Measurements from ENCODE around the gene CDH4.

The CDH4 gene

DNA sequence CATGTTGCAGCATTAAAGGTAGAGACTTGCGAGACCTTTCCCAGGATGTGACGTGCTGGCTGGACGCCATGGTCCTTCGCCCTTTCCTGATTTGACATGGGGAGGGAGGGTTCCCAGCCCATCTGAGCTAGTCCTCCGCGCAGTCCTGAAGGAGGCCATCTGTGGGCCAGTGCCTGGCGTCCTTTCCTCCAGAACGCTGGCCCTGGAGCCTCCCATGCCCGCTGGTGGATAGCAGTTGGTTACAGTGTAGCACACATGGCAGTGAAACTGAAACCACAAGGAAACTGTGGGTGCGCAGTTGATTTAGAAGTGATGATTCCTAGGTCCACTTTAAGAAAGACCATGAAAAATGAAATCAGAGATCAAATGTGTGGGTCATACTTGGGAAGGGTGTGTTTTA, 193.7 kb downstream of the CDH4 start:
- Histone ChIP-seq H3K36me3 (no peaks in the 10 kb centered on the region), H3K4me1 (ENCODE audit: control insufficient read depth in 1 of 2, insufficient read depth in 1 of 2, low read depth in 1 of 2, low read length in 1 of 2) (no peaks in the 10 kb centered on the region), H3K27ac (no peak overlapping the region), H3K27me3 (no peaks in the 10 kb centered on the region), H3K9me3 (no peaks in the 10 kb centered on the region), H3K4me3 (ENCODE audit: low read depth in 1 of 2, low read length in 1 of 2) (no peak overlapping the region)
- TF ChIP-seq, protein P1, sequence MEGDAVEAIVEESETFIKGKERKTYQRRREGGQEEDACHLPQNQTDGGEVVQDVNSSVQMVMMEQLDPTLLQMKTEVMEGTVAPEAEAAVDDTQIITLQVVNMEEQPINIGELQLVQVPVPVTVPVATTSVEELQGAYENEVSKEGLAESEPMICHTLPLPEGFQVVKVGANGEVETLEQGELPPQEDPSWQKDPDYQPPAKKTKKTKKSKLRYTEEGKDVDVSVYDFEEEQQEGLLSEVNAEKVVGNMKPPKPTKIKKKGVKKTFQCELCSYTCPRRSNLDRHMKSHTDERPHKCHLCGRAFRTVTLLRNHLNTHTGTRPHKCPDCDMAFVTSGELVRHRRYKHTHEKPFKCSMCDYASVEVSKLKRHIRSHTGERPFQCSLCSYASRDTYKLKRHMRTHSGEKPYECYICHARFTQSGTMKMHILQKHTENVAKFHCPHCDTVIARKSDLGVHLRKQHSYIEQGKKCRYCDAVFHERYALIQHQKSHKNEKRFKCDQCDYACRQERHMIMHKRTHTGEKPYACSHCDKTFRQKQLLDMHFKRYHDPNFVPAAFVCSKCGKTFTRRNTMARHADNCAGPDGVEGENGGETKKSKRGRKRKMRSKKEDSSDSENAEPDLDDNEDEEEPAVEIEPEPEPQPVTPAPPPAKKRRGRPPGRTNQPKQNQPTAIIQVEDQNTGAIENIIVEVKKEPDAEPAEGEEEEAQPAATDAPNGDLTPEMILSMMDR (IDR thresholded peaks at IDR 0.05), result no peak

DNA sequence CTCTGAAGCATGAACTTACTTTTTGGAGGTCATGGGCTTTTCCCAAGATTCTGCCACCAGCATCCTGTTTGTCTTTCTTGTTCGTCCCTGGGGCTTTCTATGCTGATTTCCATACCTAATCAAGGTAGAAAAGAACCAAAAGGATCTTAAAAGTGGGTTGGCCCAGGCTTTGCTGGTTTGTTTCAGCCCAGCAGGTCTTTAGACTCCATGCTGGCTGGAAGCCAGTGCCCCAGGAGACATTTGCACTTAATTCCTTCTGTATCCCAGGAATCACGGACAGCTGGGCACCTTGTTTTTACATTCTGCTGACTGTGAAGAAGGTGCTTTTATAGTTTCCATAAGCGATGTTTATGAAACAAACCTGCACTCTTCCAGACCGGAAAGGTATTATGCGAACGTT, 195.9 kb downstream of the CDH4 start:
- H3K27me3 ChIP-seq, result no peaks in the 10 kb centered on the region
- no peak overlapping the region for H3K4me3 ChIP-seq (ENCODE audit: low read depth in 1 of 2, low read length in 1 of 2)
- no peaks in the 10 kb centered on the region for H3K36me3 ChIP-seq
- H3K27ac ChIP-seq, result no peak overlapping the region
- TF ChIP-seq, protein P1 (IDR thresholded peaks at IDR 0.05), result no peak
- no peaks in the 10 kb centered on the region for H3K9me3 ChIP-seq
- H3K4me1 ChIP-seq (ENCODE audit: control insufficient read depth in 1 of 2, insufficient read depth in 1 of 2, low read depth in 1 of 2, low read length in 1 of 2), result no peaks in the 10 kb centered on the region

DNA sequence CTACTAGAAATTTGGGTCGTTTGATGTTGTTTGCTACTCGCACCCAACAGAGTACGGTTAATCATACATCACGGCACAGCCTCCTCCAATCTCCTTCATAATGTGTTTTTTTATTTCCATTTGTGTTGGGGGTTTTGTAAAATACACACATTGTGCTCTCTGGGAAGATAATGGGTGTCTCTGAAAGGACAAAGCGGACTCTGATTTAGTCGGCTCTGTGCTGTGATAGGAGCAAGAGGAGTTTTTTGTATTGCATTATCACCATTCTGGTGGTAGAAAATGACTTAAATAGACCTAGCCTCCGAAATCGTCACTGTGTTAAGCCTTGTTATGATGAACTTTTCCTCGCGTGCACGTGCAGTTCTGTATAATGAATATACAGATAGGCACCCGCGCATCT, 196.3 kb downstream of the CDH4 start:
- Histone ChIP-seq H3K27ac (no peak overlapping the region), H3K4me3 (ENCODE audit: low read depth in 1 of 2, low read length in 1 of 2) (no peak overlapping the region), H3K27me3 (no peaks in the 10 kb centered on the region), H3K9me3 (no peaks in the 10 kb centered on the region), H3K4me1 (ENCODE audit: control insufficient read depth in 1 of 2, insufficient read depth in 1 of 2, low read depth in 1 of 2, low read length in 1 of 2) (no peaks in the 10 kb centered on the region), H3K36me3 (no peaks in the 10 kb centered on the region)
- TF ChIP-seq, protein P1 (IDR thresholded peaks at IDR 0.05), result no peak

DNA sequence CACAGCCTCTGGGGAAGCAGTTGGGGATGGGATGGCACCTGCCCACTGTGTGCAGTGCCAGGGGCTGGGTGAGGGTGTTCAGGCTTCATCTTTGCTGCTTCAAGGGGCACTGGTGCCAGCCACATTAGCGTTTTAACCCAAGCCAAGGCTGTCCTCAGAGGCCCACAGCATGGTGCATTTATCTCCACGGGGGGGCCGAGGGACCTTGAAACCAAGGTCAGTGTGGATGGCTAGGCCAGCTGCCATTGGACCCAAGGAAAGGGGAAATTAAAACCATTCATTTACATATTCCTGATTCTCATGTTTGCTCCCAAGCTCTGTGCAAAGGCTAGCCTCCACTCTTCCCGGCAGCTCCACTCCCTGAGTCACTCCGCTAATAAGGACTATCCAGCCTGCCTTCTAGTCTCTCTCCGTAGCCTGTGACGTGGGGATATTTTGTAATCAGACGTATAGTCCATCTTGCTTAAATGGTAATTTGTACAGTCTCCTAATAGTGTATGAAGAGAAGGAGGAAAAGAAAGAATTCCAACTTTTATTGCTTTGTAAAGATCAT, 197.1 kb downstream of the CDH4 start:
- H3K9me3 ChIP-seq, result no peaks in the 10 kb centered on the region
- H3K36me3 ChIP-seq, result no peaks in the 10 kb centered on the region
- no peak overlapping the region for H3K4me3 ChIP-seq (ENCODE audit: low read depth in 1 of 2, low read length in 1 of 2)
- H3K27me3 ChIP-seq, result no peaks in the 10 kb centered on the region
- TF ChIP-seq, protein P1 (IDR thresholded peaks at IDR 0.05), result no peak
- no peaks in the 10 kb centered on the region for H3K4me1 ChIP-seq (ENCODE audit: control insufficient read depth in 1 of 2, insufficient read depth in 1 of 2, low read depth in 1 of 2, low read length in 1 of 2)
- no peak overlapping the region for H3K27ac ChIP-seq

DNA sequence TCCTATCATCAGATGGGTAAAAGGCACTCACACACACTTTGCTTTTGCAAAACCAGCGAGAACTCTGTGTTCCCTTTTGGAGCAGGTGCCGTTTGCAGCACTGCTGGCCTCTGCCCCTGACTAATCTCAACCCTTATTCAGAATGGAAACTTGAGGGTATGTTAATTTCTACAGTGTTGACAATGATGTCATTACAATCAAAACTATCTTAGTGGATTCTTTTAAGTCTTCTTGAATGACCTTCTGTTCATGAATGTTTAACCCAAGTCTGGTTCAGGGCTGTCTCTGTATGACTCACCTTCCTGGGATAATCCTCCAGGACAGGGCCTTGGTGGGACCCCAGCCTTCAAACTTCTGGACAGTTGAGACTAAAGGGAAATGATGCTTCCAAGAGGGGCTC, 197.9 kb downstream of the CDH4 start:
- Histone ChIP-seq H3K36me3 (no peaks in the 10 kb centered on the region), H3K4me3 (ENCODE audit: low read depth in 1 of 2, low read length in 1 of 2) (no peak overlapping the region), H3K4me1 (ENCODE audit: control insufficient read depth in 1 of 2, insufficient read depth in 1 of 2, low read depth in 1 of 2, low read length in 1 of 2) (no peaks in the 10 kb centered on the region), H3K27ac (no peak overlapping the region), H3K27me3 (no peaks in the 10 kb centered on the region), H3K9me3 (no peaks in the 10 kb centered on the region)
- TF ChIP-seq, protein P1 (IDR thresholded peaks at IDR 0.05), result no peak

DNA sequence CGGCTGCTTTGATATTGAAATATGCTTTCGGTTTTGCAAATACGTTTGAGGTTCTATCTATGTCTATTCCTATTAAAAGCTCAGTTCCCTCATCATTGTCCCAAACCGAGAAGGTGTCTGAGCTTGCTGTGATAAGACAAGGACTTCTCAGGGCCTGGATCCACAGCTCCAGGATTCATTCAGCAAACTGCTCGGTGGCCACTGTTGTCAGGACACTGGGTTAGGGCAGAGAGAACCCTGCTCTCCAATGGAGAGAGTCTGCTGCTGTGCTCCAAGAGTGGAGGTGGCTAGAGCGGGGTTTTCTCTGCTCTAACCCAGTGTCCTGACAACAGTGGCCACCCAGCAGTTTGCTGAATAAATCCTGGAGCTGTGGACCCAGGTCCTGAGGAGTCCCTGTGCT, 198.5 kb downstream of the CDH4 start:
- H3K4me3 ChIP-seq (ENCODE audit: low read depth in 1 of 2, low read length in 1 of 2), result no peak overlapping the region
- H3K36me3 ChIP-seq, result no peaks in the 10 kb centered on the region
- H3K9me3 ChIP-seq, result no peaks in the 10 kb centered on the region
- H3K27me3 ChIP-seq, result no peaks in the 10 kb centered on the region
- TF ChIP-seq, protein P1 (IDR thresholded peaks at IDR 0.05), result no peak
- no peaks in the 10 kb centered on the region for H3K4me1 ChIP-seq (ENCODE audit: control insufficient read depth in 1 of 2, insufficient read depth in 1 of 2, low read depth in 1 of 2, low read length in 1 of 2)
- no peak overlapping the region for H3K27ac ChIP-seq
